SH-SY5Y (cell line): ENCODE data around the gene SCYGR1.

Experiments
- GATA2 ChIP-seq: IDR thresholded peaks from 2 replicates; pipeline ENCODE4 v1.6.1; 2011; ENCODE audit warnings: mild to moderate bottlenecking, low read depth, low read length
- GATA3 ChIP-seq: IDR thresholded peaks from 2 replicates; pipeline ENCODE4 v1.6.1; 2011; ENCODE audit warnings: low read depth, mild to moderate bottlenecking, low read length, moderate library complexity

DNA sequence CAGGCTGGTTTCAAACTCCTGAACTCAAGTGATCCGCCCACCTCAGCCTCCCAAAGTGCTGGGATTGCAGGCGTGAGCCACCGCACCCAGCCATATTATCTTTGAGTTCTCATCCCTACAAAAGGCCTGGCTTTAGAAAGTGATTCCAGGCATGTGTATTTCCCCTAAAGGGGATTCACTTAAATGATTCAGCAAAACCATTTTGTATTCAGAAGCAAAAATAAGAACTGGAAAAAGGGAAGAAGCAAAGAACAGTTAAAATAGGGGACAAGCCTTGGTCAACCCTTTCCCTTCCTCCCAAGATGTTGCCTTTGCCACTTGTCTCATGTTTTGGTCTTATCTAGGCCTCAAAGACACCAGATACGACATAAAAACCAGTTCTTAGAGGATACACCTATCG is 19.2 kb downstream of the SCYGR1 start:
- TF ChIP-seq GATA2 (no peak), GATA3 (no peak)
